ENCODE data around the gene ISCA2.

The ISCA2 gene

GRCh38 chr14:74462993-74463392 is 30.6 kb upstream of the ISCA2 start:
- no peak overlapping the region for H2AFZ ChIP-seq (ENCODE audit: low read depth, low read length)
- H3K27ac ChIP-seq (ENCODE audit: low read length, poor library complexity, severe bottlenecking) = no peak overlapping the region
- H3K79me1 ChIP-seq (replicated peaks; ENCODE audit: low read length, poor library complexity, severe bottlenecking) = no peaks in the 10 kb centered on the region
- H3K9me3 ChIP-seq (ENCODE audit: control insufficient read depth, low read length) = no peaks in the 10 kb centered on the region
- no peak overlapping the region for H3K23ac ChIP-seq (ENCODE audit: low read length in 2 of 2)
- H3K36me3 ChIP-seq (ENCODE audit: control insufficient read depth in 1 of 2, insufficient read depth in 2 of 2, low read depth in 1 of 2, low read length in 2 of 2) = no peaks in the 10 kb centered on the region
- H4K91ac ChIP-seq (ENCODE audit: low read length) = no peak overlapping the region
- H2BK5ac ChIP-seq (ENCODE audit: low read depth, low read length, poor library complexity, severe bottlenecking) = no peak overlapping the region
- no peak overlapping the region for H2BK15ac ChIP-seq (ENCODE audit: low read depth, poor library complexity, severe bottlenecking)
- no peak for DNase-seq
- H2BK120ac ChIP-seq (ENCODE audit: low read depth, low read length) = no peak overlapping the region
- H3K27me3 ChIP-seq (ENCODE audit: control insufficient read depth in 1 of 2, insufficient read depth in 1 of 2, low read length in 2 of 2) = peaks cover 26 to 36% of the 10 kb centered on the region in 2 experiments
- H2BK12ac ChIP-seq (ENCODE audit: low read length in 2 of 2) = no peak overlapping the region
- H3K4me1 ChIP-seq (ENCODE audit: control insufficient read depth, insufficient read depth, low read depth, low read length) = no peaks in the 10 kb centered on the region
- no peak overlapping the region for H2AK5ac ChIP-seq (ENCODE audit: low read length, severe bottlenecking)
- no peak overlapping the region for H3K4ac ChIP-seq (ENCODE audit: low read depth in 1 of 2, low read length in 2 of 2)
- H3K18ac ChIP-seq (ENCODE audit: low read depth in 1 of 2, low read length in 2 of 2) = no peak overlapping the region
- no peak overlapping the region for H3K4me2 ChIP-seq (ENCODE audit: low read length, poor library complexity, severe bottlenecking)
- no peak overlapping the region for H4K8ac ChIP-seq (ENCODE audit: low read length)
- no peak overlapping the region for H3K14ac ChIP-seq (ENCODE audit: low read length in 2 of 2)
- no peak overlapping the region for H3K9ac ChIP-seq (ENCODE audit: low read length)
- WGBS = 92% methylated on average over 3 of the region's 3 CpGs
- no peak overlapping the region for H3K4me3 ChIP-seq (ENCODE audit: insufficient read depth in 1 of 2, low read depth in 1 of 2, low read length in 2 of 2)

GRCh38 chr14:74463697-74464096 is 29.9 kb upstream of the ISCA2 start:
- no peak overlapping the region for H2BK5ac ChIP-seq (ENCODE audit: low read depth, low read length, poor library complexity, severe bottlenecking)
- H2AK5ac ChIP-seq (ENCODE audit: low read length, severe bottlenecking) = no peak overlapping the region
- H2BK12ac ChIP-seq (ENCODE audit: low read length in 2 of 2) = no peak overlapping the region
- no peaks in the 10 kb centered on the region for H3K36me3 ChIP-seq (ENCODE audit: control insufficient read depth in 1 of 2, insufficient read depth in 2 of 2, low read depth in 1 of 2, low read length in 2 of 2)
- no peak overlapping the region for H4K91ac ChIP-seq (ENCODE audit: low read length)
- H4K8ac ChIP-seq (ENCODE audit: low read length) = no peak overlapping the region
- H3K27ac ChIP-seq (ENCODE audit: low read length, poor library complexity, severe bottlenecking) = no peak overlapping the region
- H3K4ac ChIP-seq (ENCODE audit: low read depth in 1 of 2, low read length in 2 of 2) = no peak overlapping the region
- H3K18ac ChIP-seq (ENCODE audit: low read depth in 1 of 2, low read length in 2 of 2) = no peak overlapping the region
- H2BK120ac ChIP-seq (ENCODE audit: low read depth, low read length) = no peak overlapping the region
- H3K9me3 ChIP-seq (ENCODE audit: control insufficient read depth, low read length) = no peaks in the 10 kb centered on the region
- H3K14ac ChIP-seq (ENCODE audit: low read length in 2 of 2) = no peak overlapping the region
- H3K23ac ChIP-seq (ENCODE audit: low read length in 2 of 2) = no peak overlapping the region
- WGBS = 87% methylated on average over 5 of the region's 5 CpGs
- H2AFZ ChIP-seq (ENCODE audit: low read depth, low read length) = no peak overlapping the region
- no peaks in the 10 kb centered on the region for H3K79me1 ChIP-seq (replicated peaks; ENCODE audit: low read length, poor library complexity, severe bottlenecking)
- no peak overlapping the region for H3K9ac ChIP-seq (ENCODE audit: low read length)
- H2BK15ac ChIP-seq (ENCODE audit: low read depth, poor library complexity, severe bottlenecking) = no peak overlapping the region
- DNase-seq = no peak
- H3K4me3 ChIP-seq (ENCODE audit: insufficient read depth in 1 of 2, low read depth in 1 of 2, low read length in 2 of 2) = no peak overlapping the region
- H3K4me2 ChIP-seq (ENCODE audit: low read length, poor library complexity, severe bottlenecking) = no peak overlapping the region
- no peaks in the 10 kb centered on the region for H3K4me1 ChIP-seq (ENCODE audit: control insufficient read depth, insufficient read depth, low read depth, low read length)
- H3K27me3 ChIP-seq (ENCODE audit: control insufficient read depth in 1 of 2, insufficient read depth in 1 of 2, low read length in 2 of 2) = peaks cover 26 to 32% of the 10 kb centered on the region in 2 experiments

- H3K4me2 ChIP-seq (ENCODE audit: low read length, poor library complexity, severe bottlenecking) = no peak overlapping the region
- H2BK12ac ChIP-seq (ENCODE audit: low read length in 2 of 2) = no peak overlapping the region
- no peak overlapping the region for H3K18ac ChIP-seq (ENCODE audit: low read depth in 1 of 2, low read length in 2 of 2)
- peaks cover 26 to 29% of the 10 kb centered on the region in 2 experiments for H3K27me3 ChIP-seq (ENCODE audit: control insufficient read depth in 1 of 2, insufficient read depth in 1 of 2, low read length in 2 of 2)
- no peak overlapping the region for H4K8ac ChIP-seq (ENCODE audit: low read length)
- H3K4me3 ChIP-seq (ENCODE audit: insufficient read depth in 1 of 2, low read depth in 1 of 2, low read length in 2 of 2) = no peak overlapping the region
- no peaks in the 10 kb centered on the region for H3K9me3 ChIP-seq (ENCODE audit: control insufficient read depth, low read length)
- H3K23ac ChIP-seq (ENCODE audit: low read length in 2 of 2) = no peak overlapping the region
- DNase-seq = no peak
- WGBS = 93% methylated on average over 3 of the region's 3 CpGs
- H3K79me1 ChIP-seq (replicated peaks; ENCODE audit: low read length, poor library complexity, severe bottlenecking) = no peaks in the 10 kb centered on the region
- H3K4me1 ChIP-seq (ENCODE audit: control insufficient read depth, insufficient read depth, low read depth, low read length) = no peaks in the 10 kb centered on the region
- no peak overlapping the region for H2BK5ac ChIP-seq (ENCODE audit: low read depth, low read length, poor library complexity, severe bottlenecking)
- no peak overlapping the region for H2BK15ac ChIP-seq (ENCODE audit: low read depth, poor library complexity, severe bottlenecking)
- no peak overlapping the region for H3K14ac ChIP-seq (ENCODE audit: low read length in 2 of 2)
- H3K36me3 ChIP-seq (ENCODE audit: control insufficient read depth in 1 of 2, insufficient read depth in 2 of 2, low read depth in 1 of 2, low read length in 2 of 2) = peaks cover 0 to 2% of the 10 kb centered on the region in 2 experiments
- no peak overlapping the region for H2AFZ ChIP-seq (ENCODE audit: low read depth, low read length)
- H4K91ac ChIP-seq (ENCODE audit: low read length) = no peak overlapping the region
- H3K4ac ChIP-seq (ENCODE audit: low read depth in 1 of 2, low read length in 2 of 2) = no peak overlapping the region
- H3K9ac ChIP-seq (ENCODE audit: low read length) = no peak overlapping the region
- H2AK5ac ChIP-seq (ENCODE audit: low read length, severe bottlenecking) = no peak overlapping the region
- H2BK120ac ChIP-seq (ENCODE audit: low read depth, low read length) = no peak overlapping the region
- H3K27ac ChIP-seq (ENCODE audit: low read length, poor library complexity, severe bottlenecking) = no peak overlapping the region
Observed at GRCh38 chr14:74464785-74465184, 28.8 kb upstream of the ISCA2 start.

GRCh38 chr14:74465335-74465734 is 28.2 kb upstream of the ISCA2 start:
- Histone ChIP-seq H2AFZ (ENCODE audit: low read depth, low read length) (no peak overlapping the region), H3K23ac (ENCODE audit: low read length in 2 of 2) (no peak overlapping the region)
- no CpG with 5 or more reads among the region's 2 CpGs for WGBS

More at GRCh38 chr14:74465335-74465734, 28.2 kb upstream of the ISCA2 start:
- Histone ChIP-seq H2BK15ac (ENCODE audit: low read depth, poor library complexity, severe bottlenecking) (no peak overlapping the region), H3K14ac (ENCODE audit: low read length in 2 of 2) (no peak overlapping the region), H3K4me3 (ENCODE audit: insufficient read depth in 1 of 2, low read depth in 1 of 2, low read length in 2 of 2) (no peak overlapping the region), H3K27ac (ENCODE audit: low read length, poor library complexity, severe bottlenecking) (no peak overlapping the region), H4K91ac (ENCODE audit: low read length) (no peak overlapping the region), H3K4me2 (ENCODE audit: low read length, poor library complexity, severe bottlenecking) (no peak overlapping the region), H2AK5ac (ENCODE audit: low read length, severe bottlenecking) (no peak overlapping the region), H3K9me3 (ENCODE audit: control insufficient read depth, low read length) (no peaks in the 10 kb centered on the region), H3K9ac (ENCODE audit: low read length) (no peak overlapping the region), H3K18ac (ENCODE audit: low read depth in 1 of 2, low read length in 2 of 2) (no peak overlapping the region), H2BK120ac (ENCODE audit: low read depth, low read length) (no peak overlapping the region), H2BK12ac (ENCODE audit: low read length in 2 of 2) (no peak overlapping the region), H3K27me3 (ENCODE audit: control insufficient read depth in 1 of 2, insufficient read depth in 1 of 2, low read length in 2 of 2) (peaks cover 26 to 29% of the 10 kb centered on the region in 2 experiments), H3K4me1 (ENCODE audit: control insufficient read depth, insufficient read depth, low read depth, low read length) (no peaks in the 10 kb centered on the region), H3K36me3 (ENCODE audit: control insufficient read depth in 1 of 2, insufficient read depth in 2 of 2, low read depth in 1 of 2, low read length in 2 of 2) (peaks cover 0 to 2% of the 10 kb centered on the region in 2 experiments), H2BK5ac (ENCODE audit: low read depth, low read length, poor library complexity, severe bottlenecking) (no peak overlapping the region), H3K79me1 (replicated peaks; ENCODE audit: low read length, poor library complexity, severe bottlenecking) (no peaks in the 10 kb centered on the region), H4K8ac (ENCODE audit: low read length) (no peak overlapping the region), H3K4ac (ENCODE audit: low read depth in 1 of 2, low read length in 2 of 2) (no peak overlapping the region)
- DNase-seq = no peak
